OCI-LY7 (cell line): ENCODE results near the gene TMTC2. TPM values are rescaled to one million over a fixed set of nuclear protein-coding genes. Genes with fewer than 3 reads are reported as not detected.
A peak's percentile ranks its signal among the peaks of the same experiment; 100 is the strongest.

Source experiments
- BruUV-seq: library from RNA; stranded (reverse); fragments of 400-500 nt; replicated peaks from 2 replicates; lab custom pipeline; 2021; lab: Mats Ljungman, UMichigan
- CTCF ChIA-PET: fragments of 300-600 bp; sonication (Branson Sonifier 250); formaldehyde crosslinking; loops from one replicate; lab custom pipeline; 2022; ENCODE audit warnings: antibody characterized with exemption; ENCODE audit not compliant: unreplicated experiment; lab: Charles Lee
- POLR2A ChIA-PET: fragments of 300-600 bp; sonication (Branson Sonifier 250); formaldehyde crosslinking; loops from one replicate; lab custom pipeline; 2022; ENCODE audit warnings: antibody characterized with exemption; lab: Charles Lee
- DNase-seq: peaks from one replicate; pipeline ENCODE4 v3.0.0-alpha.2; 2015; ENCODE audit warnings: low spot score
- H2AFZ ChIP-seq: fragments of 200-600 bp; sonication (generic), shearing (Covaris generic); 2 replicates; pipeline ENCODE4 v1.6.1; 2014; ENCODE audit warnings: mild to moderate bottlenecking, antibody characterized with exemption, low read length, moderate library complexity
- H3K27ac ChIP-seq: fragments of 200-600 bp; sonication (generic); 2 replicates; pipeline ENCODE4 v1.5.1; 2014; ENCODE audit warnings: mixed run types, low read depth, mild to moderate bottlenecking, moderate library complexity, low read length, inconsistent platforms; ENCODE audit not compliant: poor library complexity, severe bottlenecking
- H3K36me3 ChIP-seq: fragments of 200-600 bp; sonication (generic); 2 replicates; pipeline ENCODE4 v1.6.1; 2014; ENCODE audit warnings: mild to moderate bottlenecking, antibody characterized with exemption, low read length, moderate library complexity, mixed read lengths; ENCODE audit not compliant: insufficient read depth
- H3K4me1 ChIP-seq: fragments of 200-600 bp; sonication (generic); 2 replicates; pipeline ENCODE4 v1.5.1; 2014; ENCODE audit warnings: mild to moderate bottlenecking, low read length; ENCODE audit not compliant: insufficient read depth, poor library complexity, severe bottlenecking
- H3K4me2 ChIP-seq: fragments of 200-600 bp; sonication (generic); 2 replicates; pipeline ENCODE4 v1.6.1; 2014; ENCODE audit warnings: mild to moderate bottlenecking, low read length
- H3K4me3 ChIP-seq: fragments of 200-600 bp; sonication (generic); 2 replicates; pipeline ENCODE4 v1.5.1; 2014; ENCODE audit warnings: mild to moderate bottlenecking, low read depth, low read length; ENCODE audit not compliant: poor library complexity, severe bottlenecking
- H3K79me2 ChIP-seq: fragments of 200-600 bp; sonication (generic); 2 replicates; pipeline ENCODE4 v1.6.1; 2016; ENCODE audit warnings: low read depth, mild to moderate bottlenecking, low read length, moderate library complexity, mixed read lengths; ENCODE audit not compliant: insufficient read depth
- H3K9me2 ChIP-seq: fragments of 200-600 bp; sonication (generic); 2 replicates; pipeline ENCODE4 v1.6.1; 2016; ENCODE audit warnings: mild to moderate bottlenecking, low read length, mixed read lengths; ENCODE audit not compliant: insufficient read depth
- H3K9me3 ChIP-seq: fragments of 200-600 bp; sonication (generic); 2 replicates; pipeline ENCODE4 v1.6.1; 2014; ENCODE audit warnings: mild to moderate bottlenecking, mixed run types, low read length, mixed read lengths
- H4K20me1 ChIP-seq: fragments of 200-600 bp; sonication (generic); 2 replicates; pipeline ENCODE4 v1.6.1; 2014; ENCODE audit warnings: mild to moderate bottlenecking, antibody characterized with exemption, low read length, moderate library complexity, mixed read lengths; ENCODE audit not compliant: insufficient read depth
- CTCF ChIP-seq: fragments of 200-600 bp; sonication (generic); conservative IDR thresholded peaks from 2 replicates; pipeline ENCODE4 v1.5.1; 2014; ENCODE audit warnings: mild to moderate bottlenecking, antibody characterized with exemption, low read length, moderate library complexity, mixed read lengths
- EZH2phosphoT487 ChIP-seq: fragments of 200-600 bp; sonication (generic); IDR thresholded peaks from 2 replicates; pipeline ENCODE4 v1.6.1; 2018; ENCODE audit warnings: low read depth, borderline replicate concordance, mild to moderate bottlenecking, mixed run types, antibody characterized with exemption, low read length, moderate library complexity, mixed read lengths
- intact Hi-C: fragments of 100-400 bp; cut with micrococcal nuclease; formaldehyde crosslinking; loops from one replicate; pipeline ENCODE4 v1.10.0; 2022; ENCODE audit not compliant: unreplicated experiment
- total RNA-seq, 2 experiments: library from RNA; depleted of rRNA in 1 of 2; stranded (reverse); fragments of >200 nt in 1 of 2; shearing (Covaris generic) in 1 of 2; gene quantifications; 2 replicates each; pipeline ENCODE4 v1.2.3, GENCODE V29; 2014 to 2022

TMTC2 gene
- total RNA-seq, 2 experiments from 2014 or later, result 5.6 to 8.1 TPM

- H3K9me2 ChIP-seq, result no peaks in the 10 kb centered on the region
- peak overlapping the region; percentile 79 for H3K4me3 ChIP-seq
- H3K4me2 ChIP-seq, result peak overlapping the region; percentile 92
- TF ChIP-seq CTCF (no peak; the same call in 1 of the 2 replicates), EZH2phosphoT487 (no peak)
- H3K36me3 ChIP-seq, result no peaks in the 10 kb centered on the region
- DNase-seq, result peak; percentile 73
- intact Hi-C loops, result loop anchor here (5.0 to 10.0 kb wide), 3 partner anchors 320 to 1135 kb away; no protein-coding TSS in a partner anchor
- no TSS peak for BruUV-seq
- ChIA-PET POLR2A (interaction anchor here (0.6 to 1.5 kb wide), 7 partner anchors 10 to 296 kb away, joined by 3 to 7 read pairs (median 3); no protein-coding TSS in a partner anchor), CTCF (no interaction called here)
- H3K79me2 ChIP-seq, result no peaks in the 10 kb centered on the region; the same call in 1 of the 2 replicates
- H3K4me1 ChIP-seq, result peaks cover 47% of the 10 kb centered on the region
- H4K20me1 ChIP-seq, result no peaks in the 10 kb centered on the region
- H3K9me3 ChIP-seq, result no peaks in the 10 kb centered on the region
- peak overlapping the region; percentile 45 for H3K27ac ChIP-seq
- peak overlapping the region; percentile 95 for H2AFZ ChIP-seq
Observed at GRCh38 chr12:82687021-82688011, 610 bp downstream of the TMTC2 start.

GRCh38 chr12:82688035-82688501 is 1.4 kb downstream of the TMTC2 start:
- H3K4me3 ChIP-seq, result peak overlapping the region; percentile 79
- no peaks in the 10 kb centered on the region; the same call in 1 of the 2 replicates for H3K79me2 ChIP-seq
- no peaks in the 10 kb centered on the region for H4K20me1 ChIP-seq
- no peak for TF ChIP-seq EZH2phosphoT487
- peak; percentile 54; the same call in 1 of the 2 replicates for TF ChIP-seq CTCF
- H3K4me2 ChIP-seq, result peak overlapping the region; percentile 92
- intact Hi-C loops, result loop anchor here (5.0 to 10.0 kb wide), 3 partner anchors 319 to 1134 kb away; no protein-coding TSS in a partner anchor
- H3K9me3 ChIP-seq, result no peaks in the 10 kb centered on the region
- peak overlapping the region; percentile 95 for H2AFZ ChIP-seq
- peak overlapping the region; percentile 45 for H3K27ac ChIP-seq
- H3K9me2 ChIP-seq, result no peaks in the 10 kb centered on the region
- DNase-seq, result peak; percentile 44
- no TSS peak for BruUV-seq
- CTCF ChIA-PET, result no interaction called here
- H3K4me1 ChIP-seq, result peaks cover 40% of the 10 kb centered on the region
- POLR2A ChIA-PET, result no interaction called here
- H3K36me3 ChIP-seq, result peaks cover 4% of the 10 kb centered on the region; the same call in 1 of the 2 replicates
